ENCODE measurements around the gene RBM3.
"Not testable (repeated sequence)": the region's sequence is repeated elsewhere in the genome, so short reads cannot be mapped to it uniquely, and the experiment has no call there.

DNA sequence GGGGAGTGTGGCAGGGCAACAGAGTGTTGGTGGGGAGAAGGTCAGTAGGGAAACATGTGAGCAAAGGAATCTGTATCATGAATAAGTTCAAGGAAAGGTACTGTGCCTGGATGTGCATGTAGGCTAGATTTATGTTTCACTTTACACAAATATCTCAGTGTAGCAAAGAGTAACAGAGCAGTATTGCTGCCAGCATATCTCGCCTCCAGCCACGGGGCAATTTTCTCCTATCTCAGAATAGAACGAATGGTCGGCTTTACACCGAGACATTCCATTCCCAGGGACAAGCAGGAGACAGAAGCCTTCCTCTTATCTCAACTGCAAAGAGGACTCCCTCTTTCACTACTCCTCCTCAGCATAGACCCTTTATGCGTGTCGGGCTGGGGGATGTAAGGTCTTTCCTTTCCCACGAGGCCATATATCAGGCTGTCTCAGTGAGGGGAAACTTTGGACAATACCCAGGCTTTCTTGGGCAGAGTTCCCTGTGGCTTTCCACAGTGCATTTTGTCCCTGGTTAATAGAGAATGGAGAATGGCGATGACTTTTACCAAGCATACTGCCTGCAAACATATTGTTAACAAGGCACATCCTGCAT is 18.5 kb upstream of the RBM3 start:
- TF ChIP-seq, protein P1, sequence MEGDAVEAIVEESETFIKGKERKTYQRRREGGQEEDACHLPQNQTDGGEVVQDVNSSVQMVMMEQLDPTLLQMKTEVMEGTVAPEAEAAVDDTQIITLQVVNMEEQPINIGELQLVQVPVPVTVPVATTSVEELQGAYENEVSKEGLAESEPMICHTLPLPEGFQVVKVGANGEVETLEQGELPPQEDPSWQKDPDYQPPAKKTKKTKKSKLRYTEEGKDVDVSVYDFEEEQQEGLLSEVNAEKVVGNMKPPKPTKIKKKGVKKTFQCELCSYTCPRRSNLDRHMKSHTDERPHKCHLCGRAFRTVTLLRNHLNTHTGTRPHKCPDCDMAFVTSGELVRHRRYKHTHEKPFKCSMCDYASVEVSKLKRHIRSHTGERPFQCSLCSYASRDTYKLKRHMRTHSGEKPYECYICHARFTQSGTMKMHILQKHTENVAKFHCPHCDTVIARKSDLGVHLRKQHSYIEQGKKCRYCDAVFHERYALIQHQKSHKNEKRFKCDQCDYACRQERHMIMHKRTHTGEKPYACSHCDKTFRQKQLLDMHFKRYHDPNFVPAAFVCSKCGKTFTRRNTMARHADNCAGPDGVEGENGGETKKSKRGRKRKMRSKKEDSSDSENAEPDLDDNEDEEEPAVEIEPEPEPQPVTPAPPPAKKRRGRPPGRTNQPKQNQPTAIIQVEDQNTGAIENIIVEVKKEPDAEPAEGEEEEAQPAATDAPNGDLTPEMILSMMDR (IDR thresholded peaks at IDR 0.05) = not testable (repeated sequence)
- not testable (repeated sequence) for TF ChIP-seq POLR2A (IDR thresholded peaks at IDR 0.05)

Measured in tibial nerve (tissue), 3 donors.